Breast epithelium (tissue), 4 donors: ENCODE measurements around the gene PURA. TPM values are rescaled to one million over a fixed set of nuclear protein-coding genes. Genes with fewer than 3 reads are reported as not detected.

Source experiments
- DNase-seq, 2 donors: peaks; one replicate each; pipeline ENCODE4 v3.0.0-alpha.2; 2019; ENCODE audit warnings: low spot score in 2 of 2
- H3K27ac ChIP-seq, 2 donors: fragments of 200-600 bp; sonication (generic) in 1 of 2; one replicate each; pipeline ENCODE4 v1.5.1; 2016 to 2019; ENCODE audit warnings: mild to moderate bottlenecking in 1 of 2
- H3K27me3 ChIP-seq, 2 donors: fragments of 200-600 bp; sonication (generic) in 1 of 2; one replicate each; pipeline versions ENCODE4 v1.5.1 to v1.6.0; 2017 to 2019; ENCODE audit warnings: control low read depth in 1 of 2, mild to moderate bottlenecking in 1 of 2
- H3K36me3 ChIP-seq: fragments of 200-600 bp; one replicate; pipeline ENCODE4 v1.5.1; 2019
- H3K4me1 ChIP-seq, 2 donors: fragments of 200-600 bp; sonication (generic); one replicate each; pipeline ENCODE4 v1.5.1; 2016 to 2019; ENCODE audit warnings: control low read depth in 1 of 2
- H3K4me3 ChIP-seq, 3 donors: fragments of 200-600 bp; sonication (generic); 1 replicate in 2 of 3; 2 replicates in 1 of 3; pipeline ENCODE4 v1.5.1; 2016 to 2019; ENCODE audit warnings: mild to moderate bottlenecking in 3 of 3, moderate library complexity in 2 of 3
- H3K9me3 ChIP-seq, 2 donors: fragments of 200-600 bp; sonication (generic) in 1 of 2; one replicate each; pipeline ENCODE4 v1.5.1; 2016 to 2019; ENCODE audit warnings: control low read depth in 1 of 2
- CTCF ChIP-seq, 3 donors: fragments of 450-650 bp; IDR thresholded peaks; one replicate each; pipeline ENCODE4 v1.5.1; 2016 to 2017; ENCODE audit warnings: antibody characterized with exemption in 3 of 3, mild to moderate bottlenecking in 3 of 3, moderate library complexity in 3 of 3
- POLR2A ChIP-seq: fragments of 450-650 bp; IDR thresholded peaks from one replicate; pipeline ENCODE4 v1.6.1; 2016; ENCODE audit warnings: antibody characterized with exemption, mild to moderate bottlenecking, moderate library complexity
- POLR2AphosphoS5 ChIP-seq, 3 donors: sonication (generic); formaldehyde crosslinking; IDR thresholded peaks; one replicate each; pipeline ENCODE4 v1.6.1; 2017; ENCODE audit warnings: antibody characterized with exemption in 3 of 3
- intact Hi-C: fragments of 100-400 bp; cut with DNase I; formaldehyde crosslinking; loops from one replicate; pipeline ENCODE4 v1.15.1; 2023; ENCODE audit warnings: low total_unique reads
- total RNA-seq, 3 donors: library from RNA; depleted of rRNA; stranded (reverse); fragments of >200 nt; gene quantifications; one replicate each; pipeline ENCODE4 v1.1.0, GENCODE V29; 2016

The PURA gene
- total RNA-seq, 3 donors from 2014 or later = 27.9 to 33.8 (median 30.1) TPM

- Histone ChIP-seq H3K27me3 (no peaks in the 10 kb centered on the region), H3K36me3 (no peaks in the 10 kb centered on the region), H3K4me3 (peak overlapping the region; percentile 64 to 81 (median 78)), H3K27ac (peak overlapping the region; percentile 99), H3K4me1 (peaks cover 0 to 19% of the 10 kb centered on the region in 2 donors), H3K9me3 (no peaks in the 10 kb centered on the region)
- DNase-seq = no peak
- TF ChIP-seq POLR2AphosphoS5 (IDR thresholded peaks at IDR 0.05) = no peak
- TF ChIP-seq POLR2A = no peak
- TF ChIP-seq CTCF (IDR thresholded peaks at IDR 0.05) = no peak
- intact Hi-C loops = no loop called here
Measured at GRCh38 chr5:140108093-140109017, 5.6 kb upstream of the PURA start.

- Histone ChIP-seq H3K4me3 (peak overlapping the region; percentile 64 to 81 (median 78)), H3K36me3 (no peaks in the 10 kb centered on the region), H3K9me3 (no peaks in the 10 kb centered on the region), H3K27ac (peak overlapping the region; percentile 77 to 99), H3K4me1 (peaks cover 0 to 19% of the 10 kb centered on the region in 2 donors), H3K27me3 (no peaks in the 10 kb centered on the region)
- intact Hi-C loops = no loop called here
- no peak for DNase-seq
- TF ChIP-seq POLR2AphosphoS5 (IDR thresholded peaks at IDR 0.05) (no peak), CTCF (IDR thresholded peaks at IDR 0.05) (no peak), POLR2A (no peak)
Measured at GRCh38 chr5:140109018-140109758, 4.7 kb upstream of the PURA start.

GRCh38 chr5:140109759-140110645 is 3.9 kb upstream of the PURA start:
- intact Hi-C loops = no loop called here
- Histone ChIP-seq H3K27ac (no peak overlapping the region), H3K4me1 (peaks cover 0 to 19% of the 10 kb centered on the region in 2 donors), H3K4me3 (peak overlapping the region in 1 of 3 donors; percentile 81), H3K9me3 (no peaks in the 10 kb centered on the region), H3K36me3 (no peaks in the 10 kb centered on the region), H3K27me3 (no peaks in the 10 kb centered on the region)
- TF ChIP-seq POLR2A (no peak), POLR2AphosphoS5 (IDR thresholded peaks at IDR 0.05) (no peak), CTCF (IDR thresholded peaks at IDR 0.05) (no peak)
- no peak for DNase-seq

GRCh38 chr5:140110646-140110957 is 3.3 kb upstream of the PURA start:
- H3K27me3 ChIP-seq = no peaks in the 10 kb centered on the region
- H3K4me3 ChIP-seq = no peak overlapping the region
- intact Hi-C loops = no loop called here
- no peak for TF ChIP-seq POLR2AphosphoS5 (IDR thresholded peaks at IDR 0.05)
- TF ChIP-seq POLR2A = no peak
- TF ChIP-seq CTCF (IDR thresholded peaks at IDR 0.05) = no peak
- H3K36me3 ChIP-seq = no peaks in the 10 kb centered on the region
- H3K4me1 ChIP-seq = peaks cover 0 to 22% of the 10 kb centered on the region in 2 donors
- no peak for DNase-seq
- H3K27ac ChIP-seq = no peak overlapping the region
- no peaks in the 10 kb centered on the region for H3K9me3 ChIP-seq
